ENCODE data around the gene CHST4.
A peak's percentile ranks its signal among the peaks of the same experiment; 100 is the strongest.

CHST4 gene

GRCh38 chr16:71569621-71570020, 43.4 kb downstream of the CHST4 start:
- Histone ChIP-seq H3K79me2 (ENCODE audit: insufficient read depth, low read length) (no peaks in the 10 kb centered on the region), H3K9ac (ENCODE audit: low read depth, low read length, poor library complexity, severe bottlenecking) (no peak overlapping the region), H3K9me3 (ENCODE audit: insufficient read depth, low read depth, low read length) (no peaks in the 10 kb centered on the region), H3K4me2 (ENCODE audit: low read depth, low read length, poor library complexity, severe bottlenecking) (no peak overlapping the region), H3K9me2 (replicated peaks; ENCODE audit: low read depth, low read length) (no peaks in the 10 kb centered on the region), H3K4me3 (ENCODE audit: low read length, poor library complexity, severe bottlenecking) (no peak overlapping the region), H3K36me3 (ENCODE audit: insufficient read depth, low read length) (no peaks in the 10 kb centered on the region), H2AFZ (ENCODE audit: low read length) (no peak overlapping the region), H3K4me1 (ENCODE audit: insufficient read depth, low read length, poor library complexity, severe bottlenecking) (no peaks in the 10 kb centered on the region), H3F3A (ENCODE audit: low read depth) (no peaks in the 10 kb centered on the region), H3K27me3 (ENCODE audit: insufficient read depth, low read length, poor library complexity, severe bottlenecking) (peaks cover 7% of the 10 kb centered on the region), H4K20me1 (ENCODE audit: insufficient read depth, low read length, poor library complexity, severe bottlenecking) (no peaks in the 10 kb centered on the region)
- TF ChIP-seq CTCF (conservative IDR thresholded peaks at IDR 0.05; ENCODE audit: low read length) (no peak), EZH2phosphoT487 (IDR thresholded peaks at IDR 0.05; ENCODE audit: borderline replicate concordance) (no peak)

- Histone ChIP-seq H3K4me2 (ENCODE audit: low read depth, low read length, poor library complexity, severe bottlenecking) (no peak overlapping the region), H3K4me3 (ENCODE audit: low read length, poor library complexity, severe bottlenecking) (no peak overlapping the region), H3K9me2 (replicated peaks; ENCODE audit: low read depth, low read length) (no peaks in the 10 kb centered on the region), H3K9me3 (ENCODE audit: insufficient read depth, low read depth, low read length) (no peaks in the 10 kb centered on the region), H3K79me2 (ENCODE audit: insufficient read depth, low read length) (no peaks in the 10 kb centered on the region), H4K20me1 (ENCODE audit: insufficient read depth, low read length, poor library complexity, severe bottlenecking) (no peaks in the 10 kb centered on the region), H3K36me3 (ENCODE audit: insufficient read depth, low read length) (no peaks in the 10 kb centered on the region), H3K4me1 (ENCODE audit: insufficient read depth, low read length, poor library complexity, severe bottlenecking) (no peaks in the 10 kb centered on the region), H3F3A (ENCODE audit: low read depth) (no peaks in the 10 kb centered on the region), H2AFZ (ENCODE audit: low read length) (no peak overlapping the region), H3K9ac (ENCODE audit: low read depth, low read length, poor library complexity, severe bottlenecking) (no peak overlapping the region), H3K27me3 (ENCODE audit: insufficient read depth, low read length, poor library complexity, severe bottlenecking) (peaks cover 7% of the 10 kb centered on the region)
- no peak for TF ChIP-seq EZH2phosphoT487 (IDR thresholded peaks at IDR 0.05; ENCODE audit: borderline replicate concordance)
- no peak for TF ChIP-seq CTCF (conservative IDR thresholded peaks at IDR 0.05; ENCODE audit: low read length)
These were observed 43.9 kb downstream of the CHST4 start for GRCh38 chr16:71570144-71570543.

GRCh38 chr16:71572497-71573116, 46.4 kb downstream of the CHST4 start:
- Histone ChIP-seq H4K20me1 (ENCODE audit: insufficient read depth, low read length, poor library complexity, severe bottlenecking) (no peaks in the 10 kb centered on the region), H3K4me1 (ENCODE audit: insufficient read depth, low read length, poor library complexity, severe bottlenecking) (no peaks in the 10 kb centered on the region), H3K36me3 (ENCODE audit: insufficient read depth, low read length) (no peaks in the 10 kb centered on the region), H3K4me3 (ENCODE audit: low read length, poor library complexity, severe bottlenecking) (no peak overlapping the region), H2AFZ (ENCODE audit: low read length) (0 out of 2 replicates have a peak overlapping the region, but pooled peaks have one; percentile 2), H3K79me2 (ENCODE audit: insufficient read depth, low read length) (no peaks in the 10 kb centered on the region), H3K4me2 (ENCODE audit: low read depth, low read length, poor library complexity, severe bottlenecking) (no peak overlapping the region), H3K9ac (ENCODE audit: low read depth, low read length, poor library complexity, severe bottlenecking) (no peak overlapping the region), H3K9me3 (ENCODE audit: insufficient read depth, low read depth, low read length) (no peaks in the 10 kb centered on the region), H3K27me3 (ENCODE audit: insufficient read depth, low read length, poor library complexity, severe bottlenecking) (peaks cover 7% of the 10 kb centered on the region), H3K9me2 (replicated peaks; ENCODE audit: low read depth, low read length) (no peaks in the 10 kb centered on the region), H3F3A (ENCODE audit: low read depth) (no peaks in the 10 kb centered on the region)
- no peak for TF ChIP-seq CTCF (conservative IDR thresholded peaks at IDR 0.05; ENCODE audit: low read length)
- no peak for TF ChIP-seq EZH2phosphoT487 (IDR thresholded peaks at IDR 0.05; ENCODE audit: borderline replicate concordance)

Data from Loucy (cell line).